Measurements from ENCODE around the gene PHACTR1. TPM values are rescaled to one million over a fixed set of nuclear protein-coding genes. Genes with fewer than 3 reads are reported as not detected.

The PHACTR1 gene
- total RNA-seq, 1 experiment from 2014 or later, result 2.6 TPM

DNA sequence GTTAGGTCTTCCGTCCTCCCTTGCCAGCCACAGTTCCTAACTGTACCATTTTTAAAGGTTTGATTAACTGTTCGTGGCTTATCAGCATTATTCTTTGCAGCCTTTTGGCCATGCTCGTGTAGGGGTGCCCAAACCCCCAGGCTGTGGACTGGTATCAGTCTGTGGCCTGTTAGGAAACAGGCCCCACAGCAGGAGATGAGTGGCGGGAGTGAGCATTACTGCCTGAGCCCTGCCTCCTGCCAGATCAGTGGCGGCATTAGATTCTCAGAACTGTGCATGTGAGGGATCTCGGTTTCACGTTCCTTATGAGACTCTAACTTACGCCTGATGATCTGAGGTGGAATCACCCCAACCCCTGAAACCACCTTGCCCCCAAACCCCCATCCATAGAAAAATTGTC, 532.4 kb downstream of the PHACTR1 start:
- H3K4me3 ChIP-seq (ENCODE audit: low read depth, low read length, poor library complexity, severe bottlenecking), result no peak overlapping the region
- H3K36me3 ChIP-seq (ENCODE audit: insufficient read depth, low read length, poor library complexity, severe bottlenecking), result no peaks in the 10 kb centered on the region
- no peak overlapping the region for H3K27ac ChIP-seq (ENCODE audit: low read depth, low read length, poor library complexity, severe bottlenecking)
- ChIA-PET CTCF (interaction anchor here (1.2 kb wide), 1 partner anchor 326 kb away, joined by 3 read pairs; no protein-coding TSS in a partner anchor), POLR2A (ENCODE audit: low non-redundant PET) (no interaction called here)
- no peak for DNase-seq (ENCODE audit: low spot score)
- H3K9me3 ChIP-seq (ENCODE audit: low read depth, low read length, poor library complexity, severe bottlenecking), result no peaks in the 10 kb centered on the region
- BruUV-seq (replicated peaks), result no TSS peak
- no peaks in the 10 kb centered on the region for H3K4me1 ChIP-seq (ENCODE audit: insufficient read depth, low read length, poor library complexity, severe bottlenecking)
- no peak for TF ChIP-seq CTCF (conservative IDR thresholded peaks at IDR 0.05; ENCODE audit: low read depth, low read length)
- TF ChIP-seq EZH2 (IDR thresholded peaks at IDR 0.05; ENCODE audit: borderline replicate concordance, low read depth, low read length, poor library complexity, severe bottlenecking), result no peak
- intact Hi-C loops (cut with micrococcal nuclease; ENCODE audit: unreplicated experiment), result no loop called here
- H3K27me3 ChIP-seq (replicated peaks; ENCODE audit: insufficient read depth, low read depth, low read length, poor library complexity), result no peaks in the 10 kb centered on the region

DNA sequence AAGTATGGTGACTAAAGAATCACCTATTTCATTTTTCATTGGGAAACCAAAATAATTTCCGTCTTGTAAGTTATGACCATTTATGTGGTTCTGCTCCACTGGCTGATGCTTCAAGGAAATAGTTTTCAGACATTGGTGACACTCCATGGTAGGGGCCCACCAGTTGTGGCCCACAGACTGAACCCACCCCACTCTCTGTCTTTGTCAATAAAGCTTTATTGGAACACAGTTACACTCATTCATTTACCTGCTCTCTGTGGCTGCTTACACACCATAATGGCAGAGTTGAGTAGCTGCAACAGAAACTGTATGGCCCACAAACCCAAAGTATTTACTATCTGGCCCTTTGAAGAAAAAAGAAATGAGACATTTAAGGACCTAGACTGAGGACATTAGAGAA, 533.2 kb downstream of the PHACTR1 start:
- Histone ChIP-seq H3K27me3 (replicated peaks; ENCODE audit: insufficient read depth, low read depth, low read length, poor library complexity) (no peaks in the 10 kb centered on the region), H3K27ac (ENCODE audit: low read depth, low read length, poor library complexity, severe bottlenecking) (no peak overlapping the region), H3K4me3 (ENCODE audit: low read depth, low read length, poor library complexity, severe bottlenecking) (no peak overlapping the region), H3K4me1 (ENCODE audit: insufficient read depth, low read length, poor library complexity, severe bottlenecking) (no peaks in the 10 kb centered on the region), H3K9me3 (ENCODE audit: low read depth, low read length, poor library complexity, severe bottlenecking) (no peaks in the 10 kb centered on the region), H3K36me3 (ENCODE audit: insufficient read depth, low read length, poor library complexity, severe bottlenecking) (no peaks in the 10 kb centered on the region)
- no TSS peak for BruUV-seq (replicated peaks)
- TF ChIP-seq CTCF (conservative IDR thresholded peaks at IDR 0.05; ENCODE audit: low read depth, low read length) (no peak), EZH2 (IDR thresholded peaks at IDR 0.05; ENCODE audit: borderline replicate concordance, low read depth, low read length, poor library complexity, severe bottlenecking) (no peak)
- intact Hi-C loops (cut with micrococcal nuclease; ENCODE audit: unreplicated experiment), result no loop called here
- ChIA-PET POLR2A (ENCODE audit: low non-redundant PET) (no interaction called here), CTCF (no interaction called here)
- DNase-seq (ENCODE audit: low spot score), result no peak

DNA sequence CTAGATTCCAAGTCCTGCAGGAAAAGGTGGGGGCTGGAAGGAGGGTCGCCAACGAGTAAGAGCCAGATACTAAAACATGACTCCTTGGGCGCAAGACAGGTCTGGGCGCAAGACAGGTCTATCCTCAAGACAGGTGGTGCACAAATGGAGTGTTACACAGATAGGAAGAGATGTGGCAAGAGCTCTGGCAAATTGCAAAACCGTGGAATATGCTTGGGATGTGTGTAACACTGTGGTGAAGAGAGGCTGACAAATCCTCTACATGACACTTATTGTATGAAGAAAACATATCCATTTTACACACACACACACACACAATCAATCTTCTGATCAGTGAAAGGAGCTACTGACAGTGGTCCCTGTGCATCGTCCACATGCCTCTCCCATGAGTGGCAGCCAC, 534.1 kb downstream of the PHACTR1 start:
- BruUV-seq (replicated peaks), result no TSS peak

More for the DNA sequence above, 534.1 kb downstream of the PHACTR1 start:
- DNase-seq (ENCODE audit: low spot score), result no peak
- Histone ChIP-seq H3K27me3 (replicated peaks; ENCODE audit: insufficient read depth, low read depth, low read length, poor library complexity) (no peaks in the 10 kb centered on the region), H3K36me3 (ENCODE audit: insufficient read depth, low read length, poor library complexity, severe bottlenecking) (no peaks in the 10 kb centered on the region), H3K4me1 (ENCODE audit: insufficient read depth, low read length, poor library complexity, severe bottlenecking) (no peaks in the 10 kb centered on the region), H3K4me3 (ENCODE audit: low read depth, low read length, poor library complexity, severe bottlenecking) (no peak overlapping the region), H3K9me3 (ENCODE audit: low read depth, low read length, poor library complexity, severe bottlenecking) (no peaks in the 10 kb centered on the region), H3K27ac (ENCODE audit: low read depth, low read length, poor library complexity, severe bottlenecking) (no peak overlapping the region)
- POLR2A ChIA-PET (ENCODE audit: low non-redundant PET), result no interaction called here
- TF ChIP-seq EZH2 (IDR thresholded peaks at IDR 0.05; ENCODE audit: borderline replicate concordance, low read depth, low read length, poor library complexity, severe bottlenecking) (no peak), CTCF (conservative IDR thresholded peaks at IDR 0.05; ENCODE audit: low read depth, low read length) (no peak)
- intact Hi-C loops (cut with micrococcal nuclease; ENCODE audit: unreplicated experiment), result no loop called here
- CTCF ChIA-PET, result no interaction called here
